T-helper 2 cell treated with Interferon-gamma antibody and Interleukin-4, amounts not matched to agents 5 μg/mL and 100 μg/mL, for 36 hours (primary cell): ENCODE measurements around the gene FAM3A.

ENCODE experiments used
- DNase-seq: peaks from one replicate; pipeline ENCODE4 v3.0.0; 2021; ENCODE audit warnings: low spot score
- H3K27ac Mint-ChIP-seq: one replicate; pipeline ENCODE4 v1.8.0; 2021; ENCODE audit warnings: mild to moderate bottlenecking, mixed read lengths
- H3K27me3 Mint-ChIP-seq: one replicate; pipeline ENCODE4 v1.8.0; 2021; ENCODE audit warnings: low read depth, mixed read lengths
- H3K36me3 Mint-ChIP-seq: one replicate; pipeline ENCODE4 v1.8.0; 2021; ENCODE audit warnings: low read depth, mixed read lengths
- H3K4me1 Mint-ChIP-seq: one replicate; pipeline ENCODE4 v1.8.0; 2021; ENCODE audit warnings: low read depth, mixed read lengths
- H3K4me3 Mint-ChIP-seq: one replicate; pipeline ENCODE4 v1.8.0; 2022; ENCODE audit warnings: mild to moderate bottlenecking, moderate library complexity, mixed read lengths
- H3K9me3 Mint-ChIP-seq: one replicate; pipeline ENCODE4 v1.8.0; 2021; ENCODE audit warnings: mixed read lengths

Gene FAM3A

DNA sequence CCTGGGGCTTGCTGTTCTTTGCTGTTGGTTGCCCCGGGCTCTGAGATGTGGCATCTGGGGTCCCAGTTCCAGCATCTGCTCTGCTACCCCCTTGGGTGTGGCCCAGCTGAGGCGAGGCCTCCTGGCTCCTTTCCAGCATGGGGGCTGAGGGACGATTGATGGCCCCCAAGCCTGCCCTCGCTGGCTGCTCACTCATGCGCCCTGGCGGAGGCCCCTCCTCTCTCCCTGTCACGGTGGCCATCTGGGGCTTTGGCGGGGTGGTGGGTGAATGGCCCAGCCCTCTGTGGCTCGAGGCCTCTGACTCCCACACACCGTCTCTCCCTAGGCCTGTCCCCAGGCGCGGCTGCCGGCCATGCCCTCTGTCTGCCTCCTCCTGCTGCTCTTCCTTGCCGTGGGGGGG, 56.2 kb downstream of the FAM3A start:
- Mint-ChIP-seq H3K27me3 (no peaks in the 10 kb centered on the region), H3K9me3 (no peaks in the 10 kb centered on the region), H3K4me3 (peak overlapping the region; percentile 36), H3K4me1 (peaks cover 5% of the 10 kb centered on the region), H3K27ac (no peak overlapping the region), H3K36me3 (no peaks in the 10 kb centered on the region)
- no peak for DNase-seq

DNA sequence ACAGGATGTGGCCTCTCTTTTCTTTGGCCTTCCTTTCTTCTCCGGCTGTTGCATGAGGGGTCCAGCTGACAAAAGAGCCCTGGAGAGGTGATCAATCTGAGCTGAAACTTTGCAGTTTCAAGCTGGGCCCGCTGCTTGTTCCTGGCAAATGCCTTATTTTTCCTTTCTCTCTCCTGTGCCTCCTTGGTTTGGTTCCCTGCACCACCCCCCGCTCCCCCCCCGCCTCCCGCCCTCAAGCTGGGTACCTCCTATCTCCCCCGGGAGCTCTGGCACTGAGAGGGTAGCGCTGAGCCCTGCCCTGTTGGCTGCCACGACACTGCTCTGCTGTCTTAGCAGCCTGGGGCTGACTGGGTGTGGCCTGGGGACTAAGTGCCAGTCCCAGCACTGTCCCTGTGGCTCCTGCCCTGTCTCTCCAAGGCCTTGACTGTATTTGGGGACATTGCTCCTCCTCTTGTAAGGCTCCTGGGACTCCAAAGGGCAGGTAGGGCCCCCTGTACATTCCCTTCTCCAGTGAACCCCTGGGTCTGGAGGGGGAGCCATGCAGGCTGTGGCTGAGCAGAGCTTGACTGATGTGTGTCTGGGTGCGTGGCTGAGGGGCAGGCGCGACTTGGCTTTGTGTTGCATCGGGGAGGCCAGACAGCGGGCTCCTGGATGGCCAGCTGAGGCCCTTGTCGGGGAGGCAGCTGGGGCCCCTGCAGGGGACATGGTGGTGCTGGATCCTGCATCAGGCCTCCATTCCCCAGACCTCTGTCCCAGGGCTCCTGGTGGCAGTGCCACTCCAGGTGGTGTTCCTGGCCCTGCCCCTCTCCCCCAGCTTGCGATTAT, 56.9 kb downstream of the FAM3A start:
- peaks cover 5% of the 10 kb centered on the region for H3K4me1 Mint-ChIP-seq
- H3K27ac Mint-ChIP-seq: peak overlapping the region; percentile 75
- H3K27me3 Mint-ChIP-seq: no peaks in the 10 kb centered on the region
- peaks cover 2% of the 10 kb centered on the region for H3K36me3 Mint-ChIP-seq
- no peaks in the 10 kb centered on the region for H3K9me3 Mint-ChIP-seq
- DNase-seq: no peak
- peak overlapping the region; percentile 78 for H3K4me3 Mint-ChIP-seq

DNA sequence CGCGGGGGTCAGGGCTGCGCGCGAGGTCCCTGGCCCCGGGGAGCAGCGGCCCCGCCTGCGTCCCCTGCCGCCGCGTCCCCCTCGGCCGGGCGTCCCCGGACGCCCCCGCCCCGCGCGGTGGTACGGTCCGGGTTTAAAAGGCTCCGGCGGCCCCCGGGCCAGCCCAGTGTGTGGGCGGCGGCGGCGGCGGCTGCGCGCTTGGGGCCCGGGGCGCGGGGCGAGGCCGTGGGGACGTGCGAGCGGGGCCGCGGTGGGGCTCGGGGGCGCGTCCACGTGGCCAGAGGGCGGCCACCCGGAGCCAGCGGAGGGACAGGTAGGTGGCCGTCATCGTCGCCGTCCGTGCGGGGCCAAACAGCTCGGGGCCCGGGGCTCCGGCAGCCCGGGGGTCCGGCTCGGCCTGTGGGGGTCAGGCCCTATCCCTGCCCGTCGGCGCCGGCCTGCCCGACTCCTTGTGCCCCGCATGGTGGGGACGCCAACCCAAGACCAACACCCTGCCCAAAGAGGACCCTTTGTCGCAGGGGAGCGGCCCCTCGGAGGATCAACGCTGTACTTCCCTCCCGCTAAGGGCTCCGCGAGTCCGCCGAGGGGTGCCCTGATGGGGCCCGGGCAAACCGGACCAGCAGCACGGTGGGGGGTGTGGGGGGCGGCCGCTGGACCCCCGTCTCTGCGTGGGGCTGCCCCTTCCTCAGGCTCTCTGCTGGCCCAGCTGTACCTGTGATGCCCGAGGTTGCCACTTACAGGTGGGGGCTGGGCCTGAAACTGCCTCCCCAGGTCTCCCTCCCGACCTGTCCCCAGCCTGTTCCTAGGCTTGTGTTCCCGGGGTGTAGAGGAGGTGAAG, 57.7 kb downstream of the FAM3A start, which contains the start of gene PLXNA3:
Gene PLXNA3 (plus strand): TSS at position 166 of the 838 bp plus-strand sequence. CDS start 1,903 bp downstream, outside the sequence.
- Mint-ChIP-seq H3K4me3 (peak within 1 kb of the TSS; percentile 94), H3K36me3 (peaks cover 2% of the 10 kb centered on the region), H3K9me3 (no peaks in the 10 kb centered on the region), H3K27ac (peak within 1 kb of the TSS; percentile 93), H3K27me3 (no peaks in the 10 kb centered on the region), H3K4me1 (peaks cover 5% of the 10 kb centered on the region)
- DNase-seq: peak; percentile 45

DNA sequence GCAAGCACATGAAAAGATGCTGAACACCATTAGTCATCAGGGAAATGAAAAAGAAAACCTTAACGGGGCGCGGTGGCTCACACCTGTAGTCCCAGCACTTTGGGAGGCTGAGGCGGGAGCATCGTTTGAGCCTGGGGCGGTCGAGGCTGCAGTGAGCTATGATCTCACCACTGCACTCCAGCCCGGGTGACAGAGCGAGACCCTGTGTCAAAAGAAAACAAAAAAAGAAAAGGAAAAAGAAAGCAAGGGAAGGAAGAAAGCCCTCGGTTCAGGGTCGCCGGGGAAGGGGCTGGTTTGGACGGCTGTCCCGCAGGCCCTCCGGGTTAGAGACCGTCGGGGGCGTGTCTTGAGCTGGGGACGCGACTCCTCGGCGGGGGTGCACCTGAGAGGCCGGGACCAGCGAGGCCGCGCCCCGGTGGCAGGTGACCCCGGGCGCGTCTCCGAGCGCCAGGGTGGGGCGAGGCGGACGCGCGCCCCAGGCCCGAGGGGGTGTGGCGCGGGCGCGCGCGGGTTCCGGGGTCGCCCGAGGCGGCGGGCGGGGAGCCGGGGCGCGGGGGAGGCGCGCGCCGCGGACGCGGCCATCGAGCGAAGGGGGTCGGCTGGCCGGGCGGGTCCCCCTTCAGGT, 58.4 kb downstream of the FAM3A start:
- H3K4me3 Mint-ChIP-seq: peak overlapping the region; percentile 94
- no peaks in the 10 kb centered on the region for H3K9me3 Mint-ChIP-seq
- H3K36me3 Mint-ChIP-seq: peaks cover 2% of the 10 kb centered on the region
- H3K4me1 Mint-ChIP-seq: peaks cover 5% of the 10 kb centered on the region
- DNase-seq: peak; percentile 33
- H3K27ac Mint-ChIP-seq: peak overlapping the region; percentile 93
- H3K27me3 Mint-ChIP-seq: no peaks in the 10 kb centered on the region
